Esophagus squamous epithelium (tissue), 5 donors: Measurements from ENCODE around the gene ACER2. TPM values are rescaled to one million over a fixed set of nuclear protein-coding genes. Genes with fewer than 3 reads are reported as not detected.
"Not testable (repeated sequence)": the region's sequence is repeated elsewhere in the genome, so short reads cannot be mapped to it uniquely, and the experiment has no call there.

Source experiments
- DNase-seq: peaks from one replicate; lab custom pipeline; 2025; lab: John Stamatoyannopoulos, UW
- H3K27ac ChIP-seq, 4 donors: fragments of 200-600 bp; sonication (generic); one replicate each; pipeline ENCODE4 v1.5.1; 2016 to 2019; ENCODE audit warnings: mild to moderate bottlenecking in 1 of 4
- H3K27me3 ChIP-seq, 4 donors: fragments of 200-600 bp; sonication (generic); 1 replicate in 3 of 4; 2 replicates in 1 of 4; pipeline versions ENCODE4 v1.5.1 to v1.6.0; 2017 to 2021; ENCODE audit warnings: antibody characterized with exemption in 1 of 4
- H3K36me3 ChIP-seq, 3 donors: fragments of 200-600 bp; sonication (generic); one replicate each; pipeline ENCODE4 v1.5.1; 2016 to 2019
- H3K4me1 ChIP-seq, 3 donors: fragments of 200-600 bp; sonication (generic); one replicate each; pipeline ENCODE4 v1.5.1; 2017 to 2019
- H3K4me3 ChIP-seq, 4 donors: fragments of 200-600 bp; sonication (generic); 1 replicate in 3 of 4; 2 replicates in 1 of 4; pipeline ENCODE4 v1.5.1; 2016 to 2019; ENCODE audit warnings: mild to moderate bottlenecking in 2 of 4, moderate library complexity in 1 of 4
- H3K9me3 ChIP-seq, 3 donors: fragments of 200-600 bp; sonication (generic); one replicate each; pipeline ENCODE4 v1.5.1; 2016 to 2019
- CTCF ChIP-seq, 6 experiments: fragments of 450-650 bp in 4 of 6; fragments of 200-600 bp in 2 of 6; sonication (generic) in 2 of 6; IDR thresholded peaks; one replicate each; pipeline ENCODE4 v1.5.1; 2016 to 2019; ENCODE audit warnings: antibody characterized with exemption in 6 of 6, mild to moderate bottlenecking in 4 of 6, moderate library complexity in 4 of 6
- POLR2A ChIP-seq, 4 donors: fragments of 450-650 bp; IDR thresholded peaks; one replicate each; pipeline ENCODE4 v1.6.1; 2017; ENCODE audit warnings: antibody characterized with exemption in 4 of 4, mild to moderate bottlenecking in 4 of 4, moderate library complexity in 3 of 4
- WGBS, 2 donors: methylation state at CpG; one replicate each; pipeline ENCODE4 v1.1.5; 2018; 5-methylcytosine and 5-hydroxymethylcytosine counted together
- intact Hi-C: fragments of 100-400 bp; cut with DNase I; formaldehyde crosslinking; loops from one replicate; pipeline ENCODE4 v1.15.0; 2022
- total RNA-seq, 4 donors: library from RNA; depleted of rRNA; stranded (reverse); fragments of >200 nt; gene quantifications; one replicate each; pipeline ENCODE4 v1.1.0, GENCODE V29; 2016
- donor health status: DM: yes; HTN: yes; CAD: no.

ACER2 gene
- total RNA-seq, 4 donors from 2014 or later, result 3.6 to 5.0 (median 3.8) TPM

DNA sequence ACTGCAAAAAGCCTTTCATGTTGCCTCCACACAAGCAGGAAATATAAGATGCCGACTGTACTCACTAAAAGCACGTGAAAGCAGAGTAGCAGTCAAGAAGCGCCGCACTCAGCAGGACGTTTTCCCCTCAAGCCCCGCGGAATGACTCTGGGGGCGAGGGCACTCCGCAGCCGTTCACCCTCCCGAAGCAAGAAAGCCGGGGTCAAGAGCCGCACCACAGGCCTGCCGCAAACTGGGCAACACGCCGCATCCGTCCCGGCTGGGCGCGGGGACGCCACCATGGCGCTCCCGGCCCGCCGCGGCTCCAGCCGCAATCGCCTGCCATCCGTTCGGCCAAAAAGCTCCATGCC, 29.1 kb upstream of the ACER2 start:
- Histone ChIP-seq H3K27ac (peak overlapping the region; percentile 89 to 96 (median 92)), H3K36me3 (peaks cover 4 to 42% (median 14%) of the 10 kb centered on the region in 3 donors), H3K4me1 (peaks cover 5 to 32% (median 12%) of the 10 kb centered on the region in 3 donors), H3K27me3 (no peaks in the 10 kb centered on the region), H3K9me3 (no peaks in the 10 kb centered on the region), H3K4me3 (peak overlapping the region; percentile 63 to 87 (median 76))
- intact Hi-C loops, result no loop called here
- WGBS, 2 donors, result 0% methylated on average over 7 to 15 of the region's 30 CpGs
- DNase-seq, result no peak
- TF ChIP-seq POLR2A (IDR thresholded peaks at IDR 0.05), result no peak
- no peak for TF ChIP-seq CTCF (IDR thresholded peaks at IDR 0.05)

DNA sequence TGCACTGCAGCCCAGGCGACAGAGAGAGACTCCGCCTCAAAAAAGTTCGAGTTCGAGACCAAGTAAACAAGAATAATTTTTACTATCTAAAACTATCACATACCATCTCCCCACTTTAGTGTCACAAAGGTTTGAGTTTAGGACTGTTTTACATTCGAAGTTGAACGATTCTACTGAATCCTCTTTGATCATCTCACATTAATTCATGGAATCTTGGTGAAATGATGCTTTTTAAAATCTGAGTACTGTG, 28.1 kb upstream of the ACER2 start:
- H3K4me1 ChIP-seq, result peaks cover 5 to 32% (median 12%) of the 10 kb centered on the region in 3 donors
- H3K36me3 ChIP-seq, result peaks cover 4 to 31% (median 12%) of the 10 kb centered on the region in 3 donors
- WGBS, 2 donors, result 50 to 54% methylated on average over 6 of the region's 6 CpGs
- H3K27ac ChIP-seq, result peak overlapping the region; percentile 89 to 96 (median 92)
- peak overlapping the region; percentile 63 to 87 (median 76) for H3K4me3 ChIP-seq
- H3K27me3 ChIP-seq, result no peaks in the 10 kb centered on the region
- DNase-seq, result no peak
- TF ChIP-seq POLR2A (IDR thresholded peaks at IDR 0.05), result no peak
- TF ChIP-seq CTCF (IDR thresholded peaks at IDR 0.05), result no peak
- no peaks in the 10 kb centered on the region for H3K9me3 ChIP-seq
- intact Hi-C loops, result no loop called here

- peaks cover 0 to 22% (median 2%) of the 10 kb centered on the region in 3 donors for H3K36me3 ChIP-seq
- peaks cover 5 to 32% (median 12%) of the 10 kb centered on the region in 3 donors for H3K4me1 ChIP-seq
- no peaks in the 10 kb centered on the region for H3K9me3 ChIP-seq
- H3K4me3 ChIP-seq, result no peak overlapping the region
- no peak overlapping the region for H3K27ac ChIP-seq
- TF ChIP-seq CTCF (IDR thresholded peaks at IDR 0.05), result no peak
- TF ChIP-seq POLR2A (IDR thresholded peaks at IDR 0.05), result no peak
- WGBS, 2 donors, result 86 to 100% methylated on average over 2 of the region's 2 CpGs
- H3K27me3 ChIP-seq, result no peaks in the 10 kb centered on the region
- no peak for DNase-seq
- intact Hi-C loops, result no loop called here
Measured at GRCh38 chr9:19381656-19382055, 27.2 kb upstream of the ACER2 start.

DNA sequence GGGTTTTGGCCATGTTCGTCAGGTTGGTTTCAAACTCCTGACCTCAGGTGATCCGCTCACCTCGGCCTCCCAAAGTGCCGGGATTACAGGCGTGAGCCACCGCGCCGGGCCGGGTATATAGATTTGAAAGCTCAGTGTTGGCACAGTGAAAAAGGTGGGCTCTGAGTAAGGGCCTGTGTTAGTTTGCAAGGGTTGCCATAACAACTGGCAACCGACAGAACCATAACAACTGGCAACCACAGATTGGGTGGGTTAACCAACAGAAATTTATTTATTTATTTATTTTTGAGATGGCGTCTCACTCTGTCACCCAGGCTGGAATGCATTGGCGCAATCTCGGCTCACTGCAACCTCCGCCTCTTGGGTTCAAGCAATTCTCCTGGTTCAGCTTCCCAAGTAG, 23.6 kb upstream of the ACER2 start:
- WGBS, 2 donors, result 96 to 99% methylated on average over 7 to 13 of the region's 14 CpGs
- H3K9me3 ChIP-seq, intact Hi-C loops, H3K27ac ChIP-seq, H3K27me3 ChIP-seq, H3K36me3 ChIP-seq, DNase-seq, H3K4me3 ChIP-seq, H3K4me1 ChIP-seq: not testable (repeated sequence)

GRCh38 chr9:19385786-19386501, 22.9 kb upstream of the ACER2 start:
- no peak for TF ChIP-seq POLR2A (IDR thresholded peaks at IDR 0.05)
- no peak for TF ChIP-seq CTCF (IDR thresholded peaks at IDR 0.05)
- intact Hi-C loops, result no loop called here
- no peaks in the 10 kb centered on the region for H3K27me3 ChIP-seq
- no peak overlapping the region for H3K27ac ChIP-seq
- no peak for DNase-seq
- no peaks in the 10 kb centered on the region for H3K4me1 ChIP-seq
- H3K36me3 ChIP-seq, result no peaks in the 10 kb centered on the region
- no peaks in the 10 kb centered on the region for H3K9me3 ChIP-seq
- H3K4me3 ChIP-seq, result no peak overlapping the region
- 87 to 94% methylated on average over 5 to 6 of the region's 6 CpGs for WGBS, 2 donors
